CD4-positive, alpha-beta T cell treated with Interleukin-15 for 4 hours (primary cell): ENCODE results near the gene CNTN5.

Experiments used
- DNase-seq: peaks from one replicate; pipeline ENCODE4 v3.0.0-alpha.2; 2020; ENCODE audit warnings: low spot score

The CNTN5 gene

GRCh38 chr11:99932684-99933083 is 911.9 kb downstream of the CNTN5 start:
- no peak for DNase-seq

GRCh38 chr11:99934008-99934407 is 913.3 kb downstream of the CNTN5 start:
- DNase-seq, result no peak

GRCh38 chr11:99937330-99937729 is 916.6 kb downstream of the CNTN5 start:
- DNase-seq, result no peak

- no peak for DNase-seq
Observed at GRCh38 chr11:99952816-99953215, 932.1 kb downstream of the CNTN5 start.

GRCh38 chr11:99960536-99960935 is 939.8 kb downstream of the CNTN5 start:
- DNase-seq, result no peak

GRCh38 chr11:99968336-99968735 is 947.6 kb downstream of the CNTN5 start:
- no peak for DNase-seq

GRCh38 chr11:99973993-99974392 is 953.2 kb downstream of the CNTN5 start:
- DNase-seq, result no peak

- DNase-seq, result no peak
Observed at GRCh38 chr11:99979042-99979441, 958.3 kb downstream of the CNTN5 start.

GRCh38 chr11:99987821-99988470 is 967.2 kb downstream of the CNTN5 start:
- no peak for DNase-seq

- no peak for DNase-seq
Observed at GRCh38 chr11:99988471-99988837, 967.7 kb downstream of the CNTN5 start.

GRCh38 chr11:100003985-100004384 is 983.2 kb downstream of the CNTN5 start:
- no peak for DNase-seq

GRCh38 chr11:100004541-100004940 is 983.8 kb downstream of the CNTN5 start:
- no peak for DNase-seq

GRCh38 chr11:100008417-100008816 is 987.7 kb downstream of the CNTN5 start:
- no peak for DNase-seq

GRCh38 chr11:100009728-100010127 is 989.0 kb downstream of the CNTN5 start:
- no peak for DNase-seq

- no peak for DNase-seq
Observed at GRCh38 chr11:100010393-100010792, 989.6 kb downstream of the CNTN5 start.

- no peak for DNase-seq
Observed at GRCh38 chr11:100011697-100012096, 990.9 kb downstream of the CNTN5 start.

- no peak for DNase-seq
Observed at GRCh38 chr11:100013011-100013410, 992.3 kb downstream of the CNTN5 start.

GRCh38 chr11:100031973-100032372 is 1011.2 kb downstream of the CNTN5 start:
- no peak for DNase-seq

GRCh38 chr11:100061006-100061405 is 1040.3 kb downstream of the CNTN5 start:
- DNase-seq, result no peak

- no peak for DNase-seq
Observed at GRCh38 chr11:100066399-100066798, 1045.7 kb downstream of the CNTN5 start.

GRCh38 chr11:100068116-100068515 is 1047.4 kb downstream of the CNTN5 start:
- no peak for DNase-seq

GRCh38 chr11:100072131-100072530 is 1051.4 kb downstream of the CNTN5 start:
- no peak for DNase-seq

GRCh38 chr11:100080381-100080780 is 1059.6 kb downstream of the CNTN5 start:
- DNase-seq, result no peak

- no peak for DNase-seq
Observed at GRCh38 chr11:100080821-100081220, 1060.1 kb downstream of the CNTN5 start.

- DNase-seq, result no peak
Observed at GRCh38 chr11:100093698-100094097, 1072.9 kb downstream of the CNTN5 start.
